ENCODE measurements around the gene B3GNT4.
"Not testable (repeated sequence)": the region's sequence is repeated elsewhere in the genome, so short reads cannot be mapped to it uniquely, and the experiment has no call there.

The B3GNT4 gene

DNA sequence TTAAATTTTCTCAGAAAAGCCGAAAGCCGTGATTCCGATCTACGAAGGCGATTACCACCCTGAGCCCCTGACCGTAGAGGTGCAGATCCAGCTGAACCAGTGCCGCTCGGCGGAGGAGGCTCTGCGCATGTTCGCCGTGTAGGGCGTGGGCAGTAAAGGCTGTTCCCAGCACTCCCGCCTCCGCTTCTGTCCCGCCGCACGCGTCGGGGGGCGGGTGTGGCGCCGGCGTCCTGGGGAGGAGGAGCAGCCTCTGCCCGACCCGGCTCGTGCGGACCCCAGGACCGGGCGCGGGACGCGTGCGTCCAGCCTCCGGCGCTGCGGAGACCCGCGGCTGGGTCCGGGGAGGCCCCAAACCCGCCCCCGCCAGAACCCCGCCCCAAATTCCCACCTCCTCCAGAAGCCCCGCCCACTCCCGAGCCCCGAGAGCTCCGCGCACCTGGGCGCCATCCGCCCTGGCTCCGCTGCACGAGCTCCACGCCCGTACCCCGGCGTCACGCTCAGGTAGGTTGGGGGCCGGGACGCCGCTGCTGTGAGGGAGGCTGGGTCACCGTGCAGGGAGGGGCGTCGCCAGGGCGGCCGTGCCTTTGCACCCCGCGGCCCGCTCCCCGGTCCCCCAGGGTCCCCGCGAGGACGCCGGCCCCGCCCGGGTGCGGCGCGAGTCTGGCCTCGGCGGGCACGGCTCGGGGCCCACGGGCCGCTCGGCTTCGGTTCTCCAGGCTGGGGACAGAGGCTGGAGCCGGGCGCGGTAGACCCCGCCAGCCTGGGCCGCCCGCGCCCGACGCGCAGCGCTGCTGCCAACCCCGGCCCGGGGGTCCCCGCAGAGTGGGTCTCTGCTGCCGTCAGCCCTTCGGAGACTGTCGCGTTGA is at the start of gene B3GNT4:
Gene B3GNT4 (plus strand): TSS at position 409 of the 866 bp plus-strand sequence. CDS start 910 bp downstream, outside the sequence.
- peak; percentile 26 for DNase-seq (ENCODE audit: low read depth)

DNA sequence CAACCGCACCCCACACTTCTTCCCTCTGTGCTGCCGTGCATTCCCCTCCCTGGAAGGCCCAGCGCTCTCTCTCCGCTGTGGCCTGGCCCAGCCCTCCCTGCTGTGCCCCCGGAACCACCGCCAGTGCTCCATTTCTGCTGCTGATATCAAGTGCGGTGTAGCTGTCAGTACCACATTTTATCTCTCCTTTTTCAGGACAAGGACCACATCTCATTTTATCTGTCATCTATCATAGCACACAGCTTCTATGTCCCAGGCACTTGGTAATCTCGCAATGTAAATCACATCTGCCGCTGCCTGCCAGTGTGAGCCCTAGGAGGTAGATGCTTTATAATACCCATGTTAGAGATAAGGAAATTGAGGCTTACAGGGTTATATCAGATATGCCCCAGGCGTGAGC is 47.8 kb upstream of the B3GNT4 start:
- DNase-seq (ENCODE audit: low read depth): no peak

GRCh38 chr12:122158700-122159285 is 44.7 kb upstream of the B3GNT4 start:
- DNase-seq (ENCODE audit: low read depth): no peak

- no peak for DNase-seq (ENCODE audit: low read depth)
Observed at GRCh38 chr12:122159882-122160281, 43.6 kb upstream of the B3GNT4 start.

- DNase-seq (ENCODE audit: low read depth): no peak
Observed at GRCh38 chr12:122160761-122161160, 42.7 kb upstream of the B3GNT4 start.

GRCh38 chr12:122161682-122162081 is 41.8 kb upstream of the B3GNT4 start:
- DNase-seq (ENCODE audit: low read depth): no peak

- DNase-seq (ENCODE audit: low read depth): no peak
Observed at GRCh38 chr12:122162976-122163375, 40.5 kb upstream of the B3GNT4 start.

DNA sequence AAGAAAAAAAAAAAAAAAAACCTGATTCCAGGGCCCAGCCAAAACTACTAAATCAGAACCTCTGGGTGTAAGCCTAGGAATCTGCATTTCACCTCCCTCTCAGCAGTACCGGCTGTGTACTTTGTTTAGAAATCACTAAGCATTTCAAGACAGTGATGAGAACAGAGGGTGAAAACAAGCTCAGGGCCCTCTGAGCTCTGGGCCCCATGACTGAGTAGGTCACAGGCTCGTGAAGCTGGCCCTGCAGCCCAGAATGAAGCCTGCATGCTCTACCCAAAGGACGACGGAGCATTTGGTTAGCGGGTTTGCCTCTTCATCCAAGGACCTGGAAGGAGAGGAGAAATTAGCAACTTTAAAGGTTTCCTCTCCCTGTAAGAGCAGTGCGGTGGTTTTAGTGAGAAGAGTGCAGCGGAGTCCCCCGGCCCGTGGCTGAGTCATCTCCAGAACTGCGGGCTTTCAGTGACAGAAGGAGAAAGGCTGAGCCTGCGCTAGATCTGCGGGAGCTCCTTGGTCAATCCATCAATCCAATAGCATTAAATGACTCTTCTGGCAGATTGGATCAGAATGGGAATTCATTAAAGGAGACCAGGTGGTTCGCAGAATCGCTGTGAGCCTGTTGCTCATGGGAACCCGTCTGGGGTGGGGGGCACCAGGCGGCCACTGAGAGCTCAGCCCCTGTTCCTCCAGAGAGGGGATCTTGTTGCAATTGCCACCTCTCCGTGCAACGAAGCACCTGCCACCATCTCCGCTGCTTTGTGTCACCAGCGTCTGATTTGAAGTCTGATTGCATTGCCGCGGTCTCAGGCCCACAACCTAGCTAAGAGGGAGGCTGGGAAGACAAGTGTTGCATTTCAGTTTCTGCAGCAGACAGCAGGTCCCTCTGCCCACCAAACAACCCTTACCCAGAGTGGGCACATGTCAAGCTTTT is 36.8 kb upstream of the B3GNT4 start:
- no peak for DNase-seq (ENCODE audit: low read depth)

DNA sequence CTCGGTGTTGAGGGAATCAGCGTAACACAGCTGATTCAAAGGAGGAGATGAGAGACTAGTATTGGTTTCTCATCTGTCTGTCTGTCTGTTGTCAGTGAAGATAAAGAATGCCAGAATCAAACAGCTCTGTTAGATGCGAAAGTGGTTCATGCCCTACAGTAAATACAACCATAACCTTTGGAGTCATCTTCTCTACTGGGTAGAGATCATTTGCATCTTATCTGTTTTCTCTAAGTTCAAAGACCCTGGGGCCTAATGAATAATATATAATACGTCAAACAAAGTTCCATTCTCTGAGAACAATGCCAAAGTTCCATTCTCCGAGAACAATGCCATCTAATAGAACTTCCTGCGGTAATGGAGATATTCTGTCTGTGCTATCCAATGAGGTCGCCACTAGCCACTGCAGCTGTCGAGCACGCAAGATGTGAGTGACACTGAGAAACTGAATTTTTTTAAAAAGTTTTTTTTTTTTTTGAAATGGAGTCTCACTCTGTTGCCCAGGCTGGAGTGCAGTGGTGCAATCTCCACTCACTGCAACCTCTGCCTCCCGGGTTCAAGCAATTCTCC is 36.1 kb upstream of the B3GNT4 start:
- no peak for DNase-seq (ENCODE audit: low read depth)

GRCh38 chr12:122168492-122168891 is 35.0 kb upstream of the B3GNT4 start:
- no peak for DNase-seq (ENCODE audit: low read depth)

DNA sequence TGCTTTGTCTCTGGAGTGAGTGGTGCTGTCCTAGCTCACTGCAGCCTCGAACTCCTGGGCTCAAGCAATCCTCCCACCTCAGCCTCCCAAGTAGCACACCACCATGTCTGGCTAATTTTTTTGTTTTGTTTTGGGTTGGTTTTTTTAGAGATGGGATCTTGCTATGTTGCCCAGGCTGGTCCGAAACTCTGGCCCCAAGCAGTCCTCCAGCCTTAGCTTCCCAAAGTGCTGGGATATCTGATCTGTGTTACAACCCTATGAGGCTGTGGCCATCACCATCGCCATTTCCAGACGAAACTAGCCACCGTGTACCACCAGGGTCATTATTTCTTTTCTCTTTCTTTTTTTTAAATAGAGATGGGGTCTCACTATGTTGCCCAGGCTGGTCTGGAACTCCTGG is 32.1 kb upstream of the B3GNT4 start:
- DNase-seq (ENCODE audit: low read depth): no peak

DNA sequence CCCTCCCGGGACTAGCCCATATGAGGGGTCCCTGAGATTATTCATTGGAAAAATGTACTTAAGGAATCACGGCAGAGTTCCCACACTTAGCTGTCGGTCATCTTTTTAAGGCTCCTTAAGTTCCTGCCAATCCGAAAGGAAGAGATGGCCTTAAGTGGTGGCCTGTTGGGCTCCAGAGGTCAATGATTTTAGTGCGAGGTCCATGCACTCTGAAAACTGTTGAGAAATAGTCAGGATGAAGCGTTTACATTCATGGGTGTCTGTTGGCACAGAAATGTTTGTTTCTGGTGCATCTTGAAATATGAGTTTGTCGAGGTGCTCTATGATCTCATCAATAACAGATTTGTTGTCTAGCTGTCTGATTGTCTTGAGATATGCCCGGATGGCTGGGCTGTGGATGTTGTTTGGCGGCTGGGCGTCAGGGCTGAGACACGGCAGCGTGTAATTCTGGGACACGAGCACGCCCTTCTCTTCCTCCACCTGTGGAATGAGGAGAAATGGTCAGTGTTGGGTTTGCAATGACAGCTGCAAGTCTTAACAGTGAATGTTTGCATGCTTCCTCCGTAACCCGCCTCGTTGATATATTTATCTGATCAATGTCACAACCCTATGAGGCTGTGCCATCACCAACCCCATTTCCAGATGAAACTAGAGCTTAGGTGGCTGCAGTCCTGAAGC is 31.1 kb upstream of the B3GNT4 start:
- DNase-seq (ENCODE audit: low read depth): no peak

DNA sequence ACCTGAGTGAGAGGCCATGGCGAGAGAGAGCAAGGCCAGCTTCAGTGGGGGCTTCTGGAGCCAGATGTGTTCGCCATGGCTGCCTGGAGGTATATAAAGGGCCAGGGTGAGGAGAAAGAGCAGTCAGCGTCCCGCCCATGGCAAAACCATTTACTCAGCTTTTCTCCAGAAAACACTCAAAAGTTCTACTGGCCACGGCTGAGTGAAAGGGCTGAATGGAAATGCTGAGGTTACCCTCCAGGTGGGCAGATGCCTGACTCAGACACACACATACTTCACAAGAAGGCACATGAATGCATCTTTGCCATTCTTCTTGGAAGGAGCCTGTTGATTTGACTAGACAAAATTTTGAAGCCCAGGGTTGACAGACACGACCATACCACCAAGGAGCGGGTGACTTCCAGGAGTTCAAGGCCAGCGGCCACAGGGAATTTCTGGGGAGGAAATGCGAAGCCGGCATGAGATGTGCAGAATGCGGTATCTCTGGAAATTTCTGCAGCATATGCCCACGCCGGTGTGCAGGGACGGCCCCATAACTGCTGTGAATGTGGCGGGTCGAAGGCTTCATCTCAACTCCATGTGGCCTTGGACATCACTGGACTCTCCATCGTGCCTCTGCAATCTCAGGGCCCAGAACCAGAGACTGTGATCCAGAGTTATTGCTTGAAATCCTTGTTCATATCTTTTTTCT is 29.2 kb upstream of the B3GNT4 start, which contains the start of gene IL31:
Gene IL31 (minus strand): TSS at position 67 of the 691 bp plus-strand sequence. CDS start 49 bp downstream, at position 18.
- no peak for DNase-seq (ENCODE audit: low read depth)

DNA sequence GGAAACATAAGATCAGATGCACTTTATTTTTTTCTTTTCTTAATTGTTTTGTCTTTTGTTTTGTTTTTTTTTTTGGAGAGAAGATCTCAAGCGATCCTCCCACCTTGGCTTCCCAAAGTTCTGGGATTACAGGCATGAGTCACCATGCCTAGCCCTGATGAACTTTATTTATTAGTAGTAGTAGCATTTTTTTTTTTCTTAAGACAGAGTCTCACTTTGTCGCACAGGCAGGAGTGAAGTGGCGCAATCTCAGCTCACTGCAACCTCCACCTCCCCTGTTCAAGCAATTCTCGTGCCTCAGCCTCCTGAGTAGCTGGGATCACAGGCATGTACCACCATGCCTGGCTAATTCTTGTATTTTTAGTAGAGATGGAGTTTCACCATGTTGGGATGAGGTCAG is 27.0 kb upstream of the B3GNT4 start:
- DNase-seq (ENCODE audit: low read depth): not testable (repeated sequence)

DNA sequence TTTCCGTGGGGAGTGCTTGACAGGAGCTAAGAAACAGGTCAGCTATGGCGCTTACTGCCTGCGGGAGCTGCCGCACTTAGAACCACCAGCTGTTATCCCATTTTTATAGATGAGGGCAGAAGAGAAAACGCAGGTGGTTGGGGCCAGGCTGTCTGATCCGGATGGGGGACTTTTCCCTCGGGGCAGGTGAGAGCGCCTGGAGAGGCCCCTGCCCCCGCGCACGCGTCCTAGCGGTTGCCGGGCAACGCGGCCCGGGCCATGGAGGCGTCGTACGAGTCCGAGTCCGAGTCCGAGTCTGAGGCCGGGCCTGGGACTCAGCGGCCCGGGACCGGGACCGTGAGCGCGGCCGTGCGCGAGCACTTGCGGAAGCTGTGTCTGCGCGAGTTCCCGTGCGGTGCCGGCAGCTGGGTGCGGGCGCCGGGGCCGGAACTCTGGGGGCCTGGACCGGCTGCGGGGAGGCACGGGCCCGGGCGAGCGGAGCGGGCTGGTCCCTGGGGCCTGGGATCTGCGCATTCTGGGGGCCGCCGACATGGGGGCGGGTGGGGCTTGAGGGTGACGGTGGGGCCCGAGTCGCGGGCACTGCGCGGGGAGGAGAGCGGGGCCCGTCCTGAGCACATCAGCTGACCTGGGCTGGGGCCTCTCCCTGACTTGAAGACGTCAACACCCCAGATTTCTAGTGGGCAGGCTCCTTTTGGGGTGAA is 20.5 kb upstream of the B3GNT4 start, which contains the start of gene LRRC43:
Gene LRRC43 (plus strand): TSS at position 237 of the 701 bp plus-strand sequence. CDS start 22 bp downstream, at position 259.
- DNase-seq (ENCODE audit: low read depth): no peak

DNA sequence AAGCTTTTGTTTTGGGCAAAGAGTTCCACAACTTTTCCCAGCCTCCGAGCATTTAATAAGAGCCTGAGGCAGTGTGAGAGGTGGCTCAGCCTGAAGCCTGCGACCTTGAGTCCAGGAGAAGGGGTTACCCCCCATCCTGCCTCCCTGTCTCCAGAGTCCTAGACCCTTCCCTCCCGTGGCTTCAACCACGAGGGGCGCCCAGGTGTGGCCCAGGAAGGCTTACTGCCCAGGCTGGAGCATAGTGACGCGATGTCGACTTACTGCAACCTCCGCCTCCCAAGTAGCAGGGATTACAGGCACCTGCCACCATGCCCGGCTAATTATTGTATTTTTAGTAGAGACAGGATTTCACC is 19.9 kb upstream of the B3GNT4 start:
- no peak for DNase-seq (ENCODE audit: low read depth)

- DNase-seq (ENCODE audit: low read depth): no peak
Observed at GRCh38 chr12:122184517-122184916, 19.0 kb upstream of the B3GNT4 start.

GRCh38 chr12:122185079-122185478 is 18.4 kb upstream of the B3GNT4 start:
- no peak for DNase-seq (ENCODE audit: low read depth)

GRCh38 chr12:122185494-122186082 is 17.9 kb upstream of the B3GNT4 start:
- no peak for DNase-seq (ENCODE audit: low read depth)

DNA sequence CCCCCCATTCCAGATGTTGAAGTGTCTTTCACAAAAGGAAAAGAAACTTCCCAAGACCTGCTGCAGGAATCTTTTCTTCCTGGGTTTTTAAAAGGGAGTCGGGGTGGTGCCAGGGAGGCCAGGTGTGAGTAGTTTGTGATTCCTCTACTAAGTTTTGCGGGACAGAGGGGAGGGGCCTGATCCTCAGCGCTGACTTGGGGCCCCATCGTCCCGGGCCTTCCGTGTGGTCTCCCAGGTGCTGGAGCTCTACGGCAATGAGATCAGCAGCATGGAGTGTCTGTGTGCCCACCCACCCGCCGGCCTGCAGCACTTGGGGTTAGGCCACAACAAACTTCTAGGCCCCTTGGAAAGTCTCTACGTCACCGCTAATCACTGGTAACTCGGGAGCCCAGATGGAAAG is 16.0 kb upstream of the B3GNT4 start:
- no peak for DNase-seq (ENCODE audit: low read depth)
